K562 (cell line): ENCODE data around the gene PFN3. TPM values are rescaled to one million over a fixed set of nuclear protein-coding genes. Genes with fewer than 3 reads are reported as not detected.

Experiments
- ATAC-seq: fragments of 200-7000 bp; cut with Tn5 transposase; 3 replicates; pipeline ENCODE4 v1.9.1; 2020; ENCODE audit warnings: moderate library complexity
- BruUV-seq: library from RNA; stranded (reverse); fragments of 400-500 nt; replicated peaks from 2 replicates; lab custom pipeline; 2021; lab: Mats Ljungman, UMichigan
- CTCF ChIA-PET: fragments of 300-600 bp; formaldehyde crosslinking; extraction: SDS; loops from one replicate; lab custom pipeline; 2021; ENCODE audit warnings: low intra/inter-chr PET ratio; lab: Yijun Ruan, JAX
- POLR2A ChIA-PET: fragments of 300-600, 350-650 bp; sonication (Branson Sonifier 250); formaldehyde crosslinking; extraction: SDS; loops from one replicate; lab custom pipeline; 2021; ENCODE audit warnings: antibody characterized with exemption, inconsistent platforms; lab: Yijun Ruan, JAX
- DNase-seq, 4 experiments: peaks; one replicate each; pipeline versions ENCODE4 v3.0.0 to v3.0.0-alpha.2; 2011 to 2018; ENCODE audit warnings: low spot score in 3 of 4, mixed read lengths in 3 of 4; ENCODE audit errors: extremely low read depth in 1 of 4
- FAIRE-seq: peaks from 2 replicates; lab custom pipeline; 2011; peaks lifted over from hg19 to GRCh38; lab: Jason Lieb, UNC
- H2AFZ ChIP-seq: 2 replicates; pipeline ENCODE4 v1.6.0; 2011; ENCODE audit warnings: low read depth, low read length, control low read depth, inconsistent platforms
- H3K27ac ChIP-seq: fragments of 200-600 bp; 3 replicates; pipeline ENCODE4 v1.8.0; 2011; ENCODE audit warnings: low read depth, mild to moderate bottlenecking, control low read depth, inconsistent platforms, low read length, moderate library complexity, mixed read lengths; ENCODE audit errors: extremely low read depth
- H3K27me3 ChIP-seq, 2 experiments: fragments of 300-600 bp in 1 of 2; 2 replicates in 1 of 2; 3 replicates in 1 of 2; pipeline versions ENCODE4 v1.6.0 to v1.8.0; 2011; ENCODE audit warnings: inconsistent platforms in 2 of 2, low read length in 2 of 2, mild to moderate bottlenecking in 1 of 2, mixed read lengths in 1 of 2, moderate library complexity in 1 of 2; ENCODE audit not compliant: control insufficient read depth in 2 of 2, insufficient read depth in 2 of 2
- H3K36me3 ChIP-seq: fragments of 300-600 bp; 3 replicates; pipeline ENCODE4 v1.8.0; 2011; ENCODE audit warnings: mild to moderate bottlenecking, low read length, inconsistent platforms; ENCODE audit not compliant: control insufficient read depth, insufficient read depth
- H3K4me1 ChIP-seq, 2 experiments: fragments of 200-600 bp in 1 of 2; replicated peaks in 1 of 2; 2 replicates in 1 of 2; 3 replicates in 1 of 2; pipeline versions ENCODE4 v1.5.1 to v1.8.0; 2011; ENCODE audit warnings: inconsistent platforms in 2 of 2, low read length in 2 of 2, mild to moderate bottlenecking in 1 of 2, mixed read lengths in 1 of 2, moderate library complexity in 1 of 2; ENCODE audit not compliant: control insufficient read depth in 2 of 2, insufficient read depth in 2 of 2
- H3K4me2 ChIP-seq: 2 replicates; pipeline ENCODE4 v1.6.1; 2011; ENCODE audit warnings: low read length, control low read depth, inconsistent platforms, mixed read lengths; ENCODE audit not compliant: insufficient read depth
- H3K4me3 ChIP-seq: fragments of 200-600 bp; sonication (generic), shearing (Covaris generic); 2 replicates; pipeline ENCODE4 v1.5.1; 2016; ENCODE audit warnings: control low read depth, inconsistent platforms
- H3K79me2 ChIP-seq: fragments of 200-600 bp; 3 replicates; pipeline ENCODE4 v1.8.0; 2011; ENCODE audit warnings: low read length, inconsistent platforms; ENCODE audit not compliant: control insufficient read depth, insufficient read depth
- H3K9ac ChIP-seq, 2 experiments: 2 replicates each; pipeline versions ENCODE4 v1.6.0 to v1.6.1; 2011; ENCODE audit warnings: low read depth in 2 of 2, low read length in 2 of 2, control low read depth in 1 of 2, inconsistent platforms in 1 of 2, mild to moderate bottlenecking in 1 of 2, mixed read lengths in 1 of 2; ENCODE audit not compliant: insufficient read depth in 1 of 2
- H3K9me1 ChIP-seq: one replicate; pipeline ENCODE4 v1.6.0; 2011; ENCODE audit warnings: inconsistent platforms, mild to moderate bottlenecking, low read length, moderate library complexity; ENCODE audit not compliant: control insufficient read depth, insufficient read depth
- H3K9me3 ChIP-seq: replicated peaks from 2 replicates; pipeline ENCODE4 v1.5.1; 2011; ENCODE audit warnings: low read depth, low read length, inconsistent platforms; ENCODE audit not compliant: control insufficient read depth, insufficient read depth
- H4K20me1 ChIP-seq: replicated peaks from 2 replicates; pipeline ENCODE4 v1.6.1; 2011; ENCODE audit warnings: low read length, inconsistent platforms, mixed read lengths; ENCODE audit not compliant: control insufficient read depth, insufficient read depth
- BCOR ChIP-seq: fragments of 450-650 bp; IDR thresholded peaks from 2 replicates; pipeline ENCODE4 v1.6.1; 2016
- NR4A1 ChIP-seq, 2 experiments: fragments of 250-450 bp in 1 of 2; fragments of 450-650 bp in 1 of 2; sonication (Bioruptor Pico) in 1 of 2; IDR thresholded peaks; 2 replicates each; pipeline versions ENCODE4 v1.4.0 to v1.6.1; 2016 to 2020; ENCODE audit warnings: mild to moderate bottlenecking in 2 of 2, missing compliant biosample characterization in 1 of 2, missing genetic modification characterization in 1 of 2, moderate library complexity in 1 of 2
- TARDBP ChIP-seq: fragments of 450-650 bp; IDR thresholded peaks from 2 replicates; pipeline ENCODE4 v1.6.1; 2016
- ZEB2 ChIP-seq: fragments of 450-650 bp; IDR thresholded peaks from 2 replicates; pipeline ENCODE4 v1.6.1; 2016
- ZKSCAN3 ChIP-seq: fragments of 250-450 bp; sonication (Bioruptor Pico); IDR thresholded peaks from 2 replicates; pipeline ENCODE4 v1.4.0; 2020
- ZNF311 ChIP-seq: fragments of 250-450 bp; sonication (Bioruptor Pico); IDR thresholded peaks from 2 replicates; pipeline ENCODE4 v1.4.0; 2020; ENCODE audit warnings: mild to moderate bottlenecking, moderate library complexity
- ZNF57 ChIP-seq: fragments of 450-650 bp; formaldehyde crosslinking; IDR thresholded peaks from 2 replicates; pipeline ENCODE4 v1.4.0; 2020; ENCODE audit warnings: mild to moderate bottlenecking, moderate library complexity
- ZNF766 ChIP-seq: fragments of 200-800 bp; sonication (Bioruptor generic); conservative IDR thresholded peaks from 2 replicates; pipeline ENCODE4 v1.6.1; 2016; ENCODE audit warnings: missing genetic modification characterization, missing compliant biosample characterization
- WGBS: fragments of 100-300 bp; shearing (Covaris generic); methylation state at CpG from one replicate; pipeline ENCODE4 v1.1.6; 2016; ENCODE audit warnings: low coverage, mixed read lengths; ENCODE audit not compliant: insufficient coverage; ENCODE audit errors: missing lambda C conversion rate; 5-methylcytosine and 5-hydroxymethylcytosine counted together
- in situ Hi-C: fragments of 300-500 bp; cut with MboI; formaldehyde crosslinking; loops from 4 replicates; pipeline ENCODE4 v1.15.0; 2018; ENCODE audit warnings: inconsistent platforms, mixed read lengths
- intact Hi-C: fragments of 100-400 bp; cut with micrococcal nuclease; formaldehyde crosslinking; loops from 2 replicates; pipeline ENCODE4 v1.14.2; 2022
- polyA plus RNA-seq, 8 experiments: library from polyadenylated mRNA; depleted of rRNA in 4 of 8; stranded (reverse) in 5 of 8; unstranded in 3 of 8; fragments of >200 nt; fragmentation: Nextera tagmentation in 2 of 8; fragmentation: Illumina TruSeq in 1 of 8; extraction: Ambion mirVana in 2 of 8; extraction: Trizol in 1 of 8; gene quantifications; 2 replicates each; pipeline versions ENCODE4 v1.2.1 to v1.2.3, GENCODE V29; 2011 to 2014; ENCODE audit warnings: inconsistent platforms in 1 of 8, missing spikeins in 1 of 8
- total RNA-seq, 7 experiments: library from RNA; depleted of rRNA in 6 of 7; stranded (reverse); fragments of >200 nt in 6 of 7; fragmentation: Illumina TruSeq in 2 of 7; extraction: Trizol in 2 of 7; gene quantifications; 2 replicates each; pipeline versions ENCODE4 v1.2.1 to v1.2.3, GENCODE V29; 2011 to 2021; ENCODE audit warnings: low replicate concordance in 1 of 7
- TF ChIP-seq, protein P1 (sequence below): IDR thresholded peaks from 2 replicates; pipeline ENCODE4 v1.6.1; 2014; ENCODE audit warnings: antibody characterized with exemption

Gene PFN3
- total and polyA plus RNA-seq, 9 of the 15 experiments (the other 6 are each of a cell fraction or from before 2014, with no cell fraction given) = not detected

DNA sequence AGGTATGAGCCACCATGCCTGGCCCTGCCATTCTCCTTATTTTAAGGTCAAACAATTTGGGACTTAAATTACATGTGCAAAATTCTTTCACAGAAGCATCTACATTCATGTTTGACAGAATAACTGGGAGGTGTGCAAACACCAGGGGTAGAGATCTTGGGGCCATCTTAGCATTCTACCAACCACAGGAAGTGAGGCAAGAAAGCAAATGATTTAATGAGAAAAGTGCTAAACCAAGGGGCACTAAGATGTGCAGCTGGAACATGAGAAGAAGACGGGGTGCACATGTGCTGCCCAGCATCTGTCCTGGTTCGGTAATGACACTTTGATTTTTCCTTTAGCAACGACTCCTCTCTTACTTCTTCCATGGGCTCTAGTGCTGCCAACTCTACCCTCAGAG lies 10.1 kb upstream of the PFN3 start:
- Histone ChIP-seq H2AFZ (no peak overlapping the region), H3K9me1 (no peaks in the 10 kb centered on the region), H3K27ac (no peak overlapping the region), H3K4me1 (peaks cover 0 to 5% of the 10 kb centered on the region in 2 experiments; a peak in 4 of 5 replicates), H3K4me2 (no peak overlapping the region), H3K9me3 (no peaks in the 10 kb centered on the region), H3K9ac (no peak overlapping the region), H3K27me3 (no peaks in the 10 kb centered on the region), H4K20me1 (no peaks in the 10 kb centered on the region), H3K36me3 (no peaks in the 10 kb centered on the region), H3K4me3 (no peak overlapping the region), H3K79me2 (no peaks in the 10 kb centered on the region)
- ChIA-PET CTCF (no interaction called here), POLR2A (no interaction called here)
- intact Hi-C loops (no loop called here), in situ Hi-C loops (no loop called here)
- DNase-seq = no peak
- ATAC-seq = no peak
- no peak for FAIRE-seq
- no TSS peak for BruUV-seq
- 42% methylated on average over 3 of the region's 3 CpGs for WGBS
- TF ChIP-seq, protein P1, sequence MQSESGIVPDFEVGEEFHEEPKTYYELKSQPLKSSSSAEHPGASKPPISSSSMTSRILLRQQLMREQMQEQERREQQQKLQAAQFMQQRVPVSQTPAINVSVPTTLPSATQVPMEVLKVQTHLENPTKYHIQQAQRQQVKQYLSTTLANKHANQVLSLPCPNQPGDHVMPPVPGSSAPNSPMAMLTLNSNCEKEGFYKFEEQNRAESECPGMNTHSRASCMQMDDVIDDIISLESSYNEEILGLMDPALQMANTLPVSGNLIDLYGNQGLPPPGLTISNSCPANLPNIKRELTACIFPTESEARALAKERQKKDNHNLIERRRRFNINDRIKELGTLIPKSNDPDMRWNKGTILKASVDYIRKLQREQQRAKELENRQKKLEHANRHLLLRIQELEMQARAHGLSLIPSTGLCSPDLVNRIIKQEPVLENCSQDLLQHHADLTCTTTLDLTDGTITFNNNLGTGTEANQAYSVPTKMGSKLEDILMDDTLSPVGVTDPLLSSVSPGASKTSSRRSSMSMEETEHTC = no peak
- TF ChIP-seq ZNF311 = no peak
- TF ChIP-seq ZNF766 = no peak
- TF ChIP-seq TARDBP = no peak
- TF ChIP-seq NR4A1 (CRISPR knock-in tag; IDR thresholded peaks at IDR 0.05) = no peak
- TF ChIP-seq NR4A1 (tag; IDR thresholded peaks at IDR 0.05) = no peak
- no peak for TF ChIP-seq ZNF57 (CRISPR knock-in tag)
- no peak for TF ChIP-seq ZEB2
- no peak for TF ChIP-seq BCOR
- TF ChIP-seq ZKSCAN3 (CRISPR knock-in tag) = no peak
